Thyroid gland (tissue), 4 donors: ENCODE measurements around the gene KDM2B. TPM values are rescaled to one million over a fixed set of nuclear protein-coding genes. Genes with fewer than 3 reads are reported as not detected.

Experiments used
- DNase-seq, 2 donors: peaks; one replicate each; pipeline ENCODE4 v3.0.0-alpha.2; 2019
- H3K27ac ChIP-seq, 3 donors: fragments of 200-600 bp; sonication (generic); 1 replicate in 2 of 3; 2 replicates in 1 of 3; pipeline ENCODE4 v1.5.1; 2016 to 2019; ENCODE audit warnings: mild to moderate bottlenecking in 1 of 3, moderate library complexity in 1 of 3
- H3K27me3 ChIP-seq: fragments of 200-600 bp; sonication (generic); one replicate; pipeline ENCODE4 v1.5.1; 2019
- H3K36me3 ChIP-seq, 2 donors: fragments of 200-600 bp; sonication (generic); one replicate each; pipeline ENCODE4 v1.5.1; 2016 to 2019
- H3K4me1 ChIP-seq, 2 donors: fragments of 200-600 bp; sonication (generic); one replicate each; pipeline ENCODE4 v1.5.1; 2017 to 2019
- H3K4me3 ChIP-seq, 3 donors: fragments of 200-600 bp; sonication (generic); replicated peaks in 1 of 3; 1 replicate in 2 of 3; 2 replicates in 1 of 3; pipeline ENCODE4 v1.5.1; 2016; ENCODE audit warnings: mild to moderate bottlenecking in 1 of 3
- H3K9me3 ChIP-seq: fragments of 200-600 bp; sonication (generic); one replicate; pipeline ENCODE4 v1.5.1; 2017
- CTCF ChIP-seq, 6 experiments: fragments of 200-600 bp in 3 of 6; fragments of 450-650 bp in 3 of 6; sonication (generic) in 3 of 6; IDR thresholded peaks; one replicate each; pipeline ENCODE4 v1.5.1; 2016 to 2019; ENCODE audit warnings: antibody characterized with exemption in 6 of 6, mild to moderate bottlenecking in 2 of 6, inconsistent platforms in 1 of 6, moderate library complexity in 1 of 6
- POLR2A ChIP-seq, 2 donors: fragments of 450-650 bp; IDR thresholded peaks; one replicate each; pipeline ENCODE4 v1.6.1; 2017; ENCODE audit warnings: antibody characterized with exemption in 2 of 2, mild to moderate bottlenecking in 2 of 2, moderate library complexity in 1 of 2
- WGBS, 2 donors: methylation state at CpG; one replicate each; pipeline ENCODE4 v1.1.5; 2017; 5-methylcytosine and 5-hydroxymethylcytosine counted together
- intact Hi-C: fragments of 100-400 bp; cut with DNase I; formaldehyde crosslinking; loops from one replicate; pipeline ENCODE4 v1.15.1; 2023
- total RNA-seq, 4 donors: library from RNA; depleted of rRNA; stranded (reverse); fragments of >200 nt; gene quantifications; one replicate each; pipeline ENCODE4 v1.2.3, GENCODE V29; 2016

KDM2B gene
- total RNA-seq, 4 donors from 2014 or later = 15.5 to 32.1 (median 21.2) TPM

- intact Hi-C loops = no loop called here
- Histone ChIP-seq H3K4me3 (no peak overlapping the region), H3K4me1 (peaks cover 7 to 23% of the 10 kb centered on the region in 2 donors), H3K27me3 (no peaks in the 10 kb centered on the region), H3K36me3 (no peaks in the 10 kb centered on the region), H3K9me3 (no peaks in the 10 kb centered on the region), H3K27ac (no peak overlapping the region)
- DNase-seq = no peak
- TF ChIP-seq POLR2A (IDR thresholded peaks at IDR 0.05) = no peak
- TF ChIP-seq CTCF (IDR thresholded peaks at IDR 0.05) = no peak
- WGBS, 2 donors = 96 to 97% methylated on average over 7 of the region's 7 CpGs
Measured at GRCh38 chr12:121529184-121529583, 51.6 kb downstream of the KDM2B start.

GRCh38 chr12:121525411-121525810, 55.4 kb downstream of the KDM2B start:
- no peak for DNase-seq
- intact Hi-C loops = no loop called here
- WGBS, 2 donors = 94 to 96% methylated on average over 8 of the region's 8 CpGs

GRCh38 chr12:121524196-121524916, 56.5 kb downstream of the KDM2B start:
- no peaks in the 10 kb centered on the region for H3K27me3 ChIP-seq
- intact Hi-C loops = no loop called here
- H3K36me3 ChIP-seq = no peaks in the 10 kb centered on the region
- WGBS, 2 donors = 56 to 62% methylated on average over 14 of the region's 16 CpGs
- DNase-seq = no peak
- H3K9me3 ChIP-seq = no peaks in the 10 kb centered on the region
- H3K4me1 ChIP-seq = no peaks in the 10 kb centered on the region
- no peak overlapping the region for H3K4me3 ChIP-seq
- H3K27ac ChIP-seq = no peak overlapping the region
- TF ChIP-seq CTCF (IDR thresholded peaks at IDR 0.05) = no peak
- TF ChIP-seq POLR2A (IDR thresholded peaks at IDR 0.05) = no peak

More at GRCh38 chr12:121525411-121525810, 55.4 kb downstream of the KDM2B start:
- H3K4me3 ChIP-seq = no peak overlapping the region
- no peaks in the 10 kb centered on the region for H3K36me3 ChIP-seq
- H3K4me1 ChIP-seq = peaks cover 3% of the 10 kb centered on the region in 2 donors
- no peak for TF ChIP-seq POLR2A (IDR thresholded peaks at IDR 0.05)
- no peak for TF ChIP-seq CTCF (IDR thresholded peaks at IDR 0.05)
- no peaks in the 10 kb centered on the region for H3K27me3 ChIP-seq
- no peaks in the 10 kb centered on the region for H3K9me3 ChIP-seq
- H3K27ac ChIP-seq = no peak overlapping the region

DNA sequence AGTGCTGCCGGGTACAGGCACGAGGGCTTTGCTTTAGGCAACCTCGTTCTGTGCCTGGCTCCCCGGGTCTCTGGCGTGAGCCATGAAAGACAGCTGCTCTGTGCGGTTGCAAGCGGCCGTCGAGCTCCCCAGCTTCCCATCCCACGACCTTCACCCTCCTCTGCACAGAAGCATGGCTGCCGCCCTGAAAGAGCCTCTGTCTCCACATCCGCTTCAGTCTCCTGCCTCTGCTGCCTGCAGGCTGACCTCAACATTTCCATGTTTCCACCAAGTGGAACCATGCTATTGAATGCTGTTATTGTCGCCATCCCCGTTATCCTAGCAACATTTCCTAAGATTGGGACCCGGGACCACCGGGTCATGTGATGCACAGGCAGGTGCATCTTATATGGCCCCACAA, 57.1 kb downstream of the KDM2B start:
- TF ChIP-seq POLR2A (IDR thresholded peaks at IDR 0.05) (no peak), CTCF (IDR thresholded peaks at IDR 0.05) (no peak)
- WGBS, 2 donors = 87 to 93% methylated on average over 12 to 16 of the region's 16 CpGs
- intact Hi-C loops = no loop called here
- H3K27ac ChIP-seq = no peak overlapping the region
- no peaks in the 10 kb centered on the region for H3K4me1 ChIP-seq
- no peaks in the 10 kb centered on the region for H3K9me3 ChIP-seq
- H3K4me3 ChIP-seq = no peak overlapping the region
- no peaks in the 10 kb centered on the region for H3K36me3 ChIP-seq
- no peaks in the 10 kb centered on the region for H3K27me3 ChIP-seq
- DNase-seq = no peak

GRCh38 chr12:121522971-121523370, 57.9 kb downstream of the KDM2B start:
- TF ChIP-seq POLR2A (IDR thresholded peaks at IDR 0.05) (no peak), CTCF (IDR thresholded peaks at IDR 0.05) (no peak)
- no peak overlapping the region for H3K27ac ChIP-seq
- H3K9me3 ChIP-seq = no peaks in the 10 kb centered on the region
- H3K27me3 ChIP-seq = no peaks in the 10 kb centered on the region
- intact Hi-C loops = no loop called here
- H3K4me3 ChIP-seq = no peak overlapping the region
- H3K36me3 ChIP-seq = no peaks in the 10 kb centered on the region
- WGBS, 2 donors = 76 to 87% methylated on average over 11 of the region's 11 CpGs
- no peak for DNase-seq
- no peaks in the 10 kb centered on the region for H3K4me1 ChIP-seq
